Daoy (cell line): ENCODE results near the gene SLC25A25. TPM values are rescaled to one million over a fixed set of nuclear protein-coding genes. Genes with fewer than 3 reads are reported as not detected.

ENCODE experiments used
- DNase-seq: peaks from one replicate; pipeline ENCODE4 v3.0.0-alpha.2; 2015; ENCODE audit warnings: low read depth
- total RNA-seq: library from RNA; depleted of rRNA; stranded (reverse); fragments of >200 nt; shearing (Covaris generic); gene quantifications from 2 replicates; pipeline ENCODE4 v1.2.3, GENCODE V29; 2014; rRNA removed

Gene SLC25A25
- total RNA-seq, 1 experiment from 2014 or later, result 30.5 TPM

DNA sequence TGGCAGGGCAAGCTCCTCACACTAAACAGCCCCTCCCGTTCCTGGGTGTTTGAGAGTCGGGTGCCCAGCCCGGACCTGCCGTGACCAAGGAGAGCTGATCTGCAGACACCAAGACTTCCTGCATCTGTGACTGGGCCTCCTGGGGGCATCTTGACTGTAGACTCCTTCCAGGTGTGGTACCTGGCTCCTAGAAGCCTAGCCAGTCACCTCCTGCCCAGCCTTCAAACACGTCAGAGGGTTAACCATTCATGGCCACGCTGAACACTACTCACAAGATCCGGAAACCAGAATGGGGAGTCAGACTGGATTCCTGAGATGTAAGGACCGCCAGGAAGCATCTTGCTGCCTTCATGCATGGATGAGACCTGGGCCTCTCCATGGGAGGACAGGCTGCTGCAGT, 77.5 kb downstream of the SLC25A25 start:
- no peak for DNase-seq

DNA sequence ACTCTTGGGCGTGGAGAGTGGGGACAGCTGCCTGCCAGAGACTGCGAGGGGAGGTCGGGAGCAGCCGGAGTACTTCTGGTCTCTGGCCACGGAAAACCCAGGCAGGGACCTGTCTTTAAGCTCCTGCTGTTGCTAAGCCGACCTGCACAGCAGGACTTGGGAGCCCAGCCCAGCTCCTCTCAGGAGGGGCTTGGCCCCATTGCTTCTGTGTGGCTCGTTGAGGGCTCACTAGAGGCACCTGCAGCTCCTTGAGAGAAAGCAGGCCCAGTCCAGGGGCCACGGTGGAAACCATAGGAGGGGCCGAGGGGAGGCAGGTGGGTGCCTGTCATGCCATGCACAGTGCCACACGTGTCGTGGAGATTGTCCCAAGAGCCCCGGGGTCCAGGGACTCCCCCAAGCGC, 77.9 kb downstream of the SLC25A25 start:
- DNase-seq, result no peak

DNA sequence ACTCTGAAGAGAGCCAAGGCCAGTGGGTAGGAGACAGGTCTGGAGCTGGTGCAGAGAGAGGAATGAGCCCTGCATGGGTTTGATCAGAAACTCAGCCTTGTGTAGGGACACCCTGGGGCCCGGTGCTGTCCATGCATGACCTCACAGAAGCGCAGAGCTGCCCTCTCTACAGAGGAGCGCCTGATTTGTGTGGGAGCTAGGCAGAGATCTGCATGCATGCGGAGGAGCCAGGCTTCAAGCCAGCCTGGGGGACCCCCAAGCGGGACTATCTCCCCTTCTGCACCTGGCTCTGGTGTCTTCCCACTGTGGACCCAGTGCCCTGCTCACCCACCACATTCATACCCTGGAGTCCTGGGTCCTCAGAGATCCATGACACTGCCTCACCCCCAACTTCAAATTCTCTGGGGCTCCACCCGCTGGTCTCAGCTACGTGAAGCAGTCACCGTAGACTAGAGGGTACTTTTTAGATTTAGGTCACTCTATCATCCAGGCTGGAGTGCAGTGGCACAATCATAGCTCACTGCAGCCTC, 78.6 kb downstream of the SLC25A25 start:
- DNase-seq, result no peak

DNA sequence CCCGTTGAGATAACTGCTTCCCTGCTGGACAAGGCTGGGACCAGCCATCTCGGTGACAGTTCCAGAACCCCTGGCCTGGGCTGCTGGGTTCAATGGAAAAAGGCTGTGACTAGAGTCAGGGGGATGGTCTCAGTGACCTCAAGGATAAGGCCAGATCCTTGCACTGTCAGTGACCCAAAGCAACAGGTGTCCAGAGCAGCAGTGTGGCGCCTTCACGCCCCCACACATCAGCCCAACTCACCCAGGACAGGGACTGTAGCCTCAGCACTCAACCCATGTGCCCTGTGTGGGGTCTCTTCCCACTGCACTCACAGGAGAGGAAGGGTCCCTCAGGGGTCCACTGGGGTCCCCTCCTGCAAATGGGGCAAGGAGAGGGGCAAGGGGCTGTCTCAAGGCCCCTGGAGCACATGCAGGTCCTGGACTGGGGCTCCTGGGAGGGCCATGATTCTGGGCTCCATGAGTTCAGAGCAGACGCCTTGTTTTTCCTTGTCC, 80.5 kb downstream of the SLC25A25 start:
- DNase-seq, result no peak

DNA sequence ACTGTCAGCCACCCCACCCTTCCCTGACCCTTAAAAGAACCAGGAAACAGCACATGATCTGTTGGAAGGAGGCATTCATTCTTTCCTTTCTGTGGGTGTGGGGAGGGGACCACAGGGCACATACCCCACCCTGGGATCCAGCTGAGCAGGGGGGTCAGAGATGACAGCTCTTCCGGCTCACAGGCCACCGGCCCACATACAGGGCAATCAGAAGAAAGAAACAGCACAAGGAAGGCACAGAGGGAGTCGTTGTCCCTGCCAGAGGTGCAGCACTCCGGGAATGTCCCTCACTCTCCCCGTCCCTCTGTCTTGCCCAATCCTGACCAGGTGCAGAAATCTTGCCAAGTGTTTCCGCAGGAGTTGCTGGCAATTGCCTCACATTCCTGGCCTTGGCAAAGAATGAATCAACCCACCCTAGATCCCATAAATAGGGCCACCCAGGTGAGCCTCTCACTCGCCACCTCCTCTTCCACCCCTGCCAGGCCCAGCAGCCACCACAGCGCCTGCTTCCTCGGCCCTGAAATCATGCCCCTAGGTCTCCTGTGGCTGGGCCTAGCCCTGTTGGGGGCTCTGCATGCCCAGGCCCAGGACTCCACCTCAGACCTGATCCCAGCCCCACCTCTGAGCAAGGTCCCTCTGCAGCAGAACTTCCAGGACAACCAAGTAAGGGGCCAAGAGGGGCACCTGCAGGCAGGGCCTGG, 81.1 kb downstream of the SLC25A25 start, which contains the start of gene LCN2:
Gene LCN2, plus strand, starts transcription at position 453 of the 701 bp plus-strand sequence. Its CDS starts 73 bp downstream, at position 526.
- no peak for DNase-seq

DNA sequence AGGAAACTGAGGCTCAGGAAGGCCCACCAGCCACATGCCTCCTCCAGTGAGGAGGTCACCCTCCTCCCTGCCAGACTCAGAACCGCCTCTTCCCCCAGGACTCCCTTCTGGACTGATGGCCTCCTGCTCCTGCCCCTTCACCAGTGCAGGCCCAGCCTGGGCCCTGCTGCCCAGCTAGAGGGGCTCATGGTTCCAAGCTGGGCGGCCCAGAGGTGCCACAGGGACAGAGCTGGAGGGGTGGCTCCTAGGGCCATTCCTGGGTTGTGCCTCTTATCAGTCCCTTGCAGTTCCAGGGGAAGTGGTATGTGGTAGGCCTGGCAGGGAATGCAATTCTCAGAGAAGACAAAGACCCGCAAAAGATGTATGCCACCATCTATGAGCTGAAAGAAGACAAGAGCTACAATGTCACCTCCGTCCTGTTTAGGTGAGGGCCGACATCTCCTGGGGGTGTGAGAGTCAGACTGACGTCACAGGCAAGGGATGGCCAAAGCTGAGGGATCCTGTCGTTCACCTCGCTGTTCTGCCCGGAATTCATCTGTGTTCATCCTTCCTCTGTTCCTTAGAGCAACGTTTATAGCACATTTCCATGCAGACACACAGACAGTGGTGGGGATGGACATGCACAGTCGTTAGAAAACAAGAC, 82.0 kb downstream of the SLC25A25 start:
- DNase-seq, result no peak

DNA sequence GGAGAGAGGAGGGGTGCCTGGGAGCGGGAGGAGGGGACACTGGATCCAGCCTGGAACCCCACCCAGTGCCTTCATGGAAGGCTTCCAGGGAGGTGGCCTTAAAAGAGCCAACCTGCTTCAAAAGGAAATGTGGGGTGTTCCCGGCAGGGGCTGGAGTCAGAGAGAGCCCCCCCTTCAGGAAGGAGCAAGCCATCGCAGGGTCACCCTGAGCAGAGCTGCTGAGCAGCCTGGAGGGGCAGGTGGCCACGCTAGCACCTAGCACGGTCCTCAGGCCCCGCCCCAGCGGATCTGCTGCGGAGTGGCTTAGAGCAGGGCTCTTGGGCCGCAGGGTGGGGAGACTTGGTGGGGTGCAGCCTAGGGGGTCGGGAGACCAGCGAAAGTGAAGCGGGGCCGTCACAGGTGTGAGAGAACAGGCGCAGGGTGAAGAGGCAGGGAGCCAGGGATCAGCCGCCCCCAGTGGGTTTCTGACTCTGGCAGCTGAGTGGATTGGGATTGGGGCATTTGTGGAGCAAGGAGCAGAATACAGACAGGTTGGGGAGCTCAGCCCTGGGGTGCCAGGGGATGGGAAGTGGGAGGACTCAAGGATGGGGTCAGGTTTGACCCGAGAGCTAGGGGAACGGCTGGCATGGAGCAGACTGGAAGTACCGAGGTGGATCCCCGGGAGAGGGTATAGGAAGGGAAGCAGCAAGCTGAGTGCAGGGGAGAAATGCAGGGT, 82.7 kb downstream of the SLC25A25 start:
- peak; percentile 28 for DNase-seq

DNA sequence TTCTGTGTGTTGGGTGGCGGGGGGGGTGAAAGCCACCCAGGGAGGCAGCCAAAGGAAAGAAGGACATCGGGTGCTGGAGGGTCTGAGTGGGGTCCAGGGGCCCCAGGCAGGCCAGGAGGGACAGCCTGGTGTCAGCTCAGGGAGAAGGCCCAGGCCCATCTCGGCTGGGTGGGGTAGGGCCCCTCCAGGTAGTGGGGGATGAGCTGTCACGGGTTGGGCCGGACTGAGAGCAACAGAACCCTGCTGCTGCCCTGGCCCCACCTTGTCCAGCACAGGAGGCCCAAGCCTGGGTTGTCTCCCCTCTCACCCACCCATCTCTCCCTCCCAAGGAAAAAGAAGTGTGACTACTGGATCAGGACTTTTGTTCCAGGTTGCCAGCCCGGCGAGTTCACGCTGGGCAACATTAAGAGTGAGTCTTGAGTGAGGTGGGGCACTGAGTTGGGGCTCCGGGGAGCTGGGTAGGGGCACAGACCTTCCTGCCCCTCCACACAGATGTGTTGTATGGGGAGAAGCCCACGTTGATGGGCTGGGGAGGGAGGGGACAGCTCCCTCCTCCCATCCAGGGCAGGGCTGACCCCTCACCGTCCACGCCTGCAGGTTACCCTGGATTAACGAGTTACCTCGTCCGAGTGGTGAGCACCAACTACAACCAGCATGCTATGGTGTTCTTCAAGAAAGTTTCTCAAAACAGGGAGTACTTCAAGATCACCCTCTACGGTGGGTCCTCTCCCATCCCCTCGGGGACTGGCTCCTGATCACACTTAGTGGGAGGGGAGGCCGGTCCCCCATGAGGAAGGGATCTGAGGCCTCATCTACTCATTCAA, 83.5 kb downstream of the SLC25A25 start:
- DNase-seq, result peak; percentile 2

DNA sequence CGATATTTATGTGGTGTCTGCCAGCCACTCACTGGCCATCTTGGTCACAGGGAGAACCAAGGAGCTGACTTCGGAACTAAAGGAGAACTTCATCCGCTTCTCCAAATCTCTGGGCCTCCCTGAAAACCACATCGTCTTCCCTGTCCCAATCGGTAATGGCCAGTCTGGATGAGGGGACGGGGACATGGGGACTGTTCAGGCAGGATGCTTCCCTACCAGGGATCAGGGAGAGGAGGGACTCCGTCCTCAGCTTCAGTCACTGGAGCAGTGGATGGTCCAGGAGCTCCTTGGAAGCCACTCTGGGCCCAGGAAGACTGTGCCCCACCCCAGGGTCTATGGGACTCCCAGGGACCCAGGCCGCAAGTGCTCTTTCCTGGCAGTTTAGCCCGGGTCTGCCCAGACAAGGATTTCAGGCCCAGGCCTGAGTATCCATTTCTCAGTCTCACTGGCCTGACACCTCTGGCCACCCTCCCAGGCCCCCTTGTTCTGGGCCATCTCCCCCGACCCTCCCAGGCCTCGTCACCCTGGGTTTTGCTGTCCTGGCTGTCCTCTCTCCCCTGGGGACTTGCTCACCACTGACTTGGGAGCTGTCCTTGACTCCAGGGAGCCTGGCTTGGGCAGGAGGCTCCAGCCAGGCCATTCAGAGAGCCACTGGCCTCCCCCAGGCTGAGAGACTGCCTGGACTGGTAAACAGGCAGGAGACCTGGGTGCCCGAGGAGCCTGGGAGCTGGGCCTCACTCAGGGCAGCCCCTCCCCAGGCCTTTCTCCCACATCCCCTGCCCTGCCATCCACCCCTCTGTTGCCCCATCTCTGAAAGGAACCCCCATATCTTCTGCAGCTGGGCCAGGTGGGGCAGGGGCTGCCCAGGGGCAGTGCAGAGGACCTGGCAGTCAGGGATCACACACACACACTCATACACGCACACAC, 84.4 kb downstream of the SLC25A25 start:
- DNase-seq, result no peak

DNA sequence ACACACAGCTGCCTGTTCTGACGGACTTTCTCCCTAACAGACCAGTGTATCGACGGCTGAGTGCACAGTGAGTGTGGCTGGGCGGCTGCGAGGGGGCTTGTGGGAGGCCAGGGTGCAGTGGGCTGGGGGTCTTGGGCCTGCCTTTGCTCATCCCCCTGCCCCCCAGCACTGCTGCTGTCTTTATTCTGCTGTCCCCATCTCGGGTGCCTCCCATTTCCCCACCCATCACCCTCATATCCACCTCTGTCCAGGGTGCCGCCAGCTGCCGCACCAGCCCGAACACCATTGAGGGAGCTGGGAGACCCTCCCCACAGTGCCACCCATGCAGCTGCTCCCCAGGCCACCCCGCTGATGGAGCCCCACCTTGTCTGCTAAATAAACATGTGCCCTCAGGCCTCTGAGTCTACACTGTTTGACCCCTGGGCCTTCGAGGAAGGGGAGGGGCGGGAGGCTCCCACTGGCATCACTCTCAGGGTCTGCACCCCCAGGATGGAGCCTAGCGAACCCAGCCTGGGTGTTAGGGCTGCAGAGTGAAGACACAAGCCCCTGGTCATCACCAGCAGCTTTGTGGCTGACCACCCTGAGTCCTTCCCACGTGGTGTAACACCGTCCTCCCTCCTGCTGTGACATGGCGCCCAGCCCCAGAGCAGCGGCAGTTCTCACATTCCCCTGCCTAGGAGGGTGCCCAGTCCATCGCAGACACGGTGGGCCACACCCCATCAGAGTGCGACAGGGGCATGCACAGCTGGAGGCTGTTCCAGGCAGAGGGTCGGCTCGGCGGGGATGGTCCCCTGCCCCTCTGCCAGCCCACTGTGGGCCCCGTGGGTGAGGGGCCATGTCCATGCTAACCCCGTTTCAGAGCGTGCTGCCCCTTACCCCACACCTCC, 85.3 kb downstream of the SLC25A25 start:
- no peak for DNase-seq

DNA sequence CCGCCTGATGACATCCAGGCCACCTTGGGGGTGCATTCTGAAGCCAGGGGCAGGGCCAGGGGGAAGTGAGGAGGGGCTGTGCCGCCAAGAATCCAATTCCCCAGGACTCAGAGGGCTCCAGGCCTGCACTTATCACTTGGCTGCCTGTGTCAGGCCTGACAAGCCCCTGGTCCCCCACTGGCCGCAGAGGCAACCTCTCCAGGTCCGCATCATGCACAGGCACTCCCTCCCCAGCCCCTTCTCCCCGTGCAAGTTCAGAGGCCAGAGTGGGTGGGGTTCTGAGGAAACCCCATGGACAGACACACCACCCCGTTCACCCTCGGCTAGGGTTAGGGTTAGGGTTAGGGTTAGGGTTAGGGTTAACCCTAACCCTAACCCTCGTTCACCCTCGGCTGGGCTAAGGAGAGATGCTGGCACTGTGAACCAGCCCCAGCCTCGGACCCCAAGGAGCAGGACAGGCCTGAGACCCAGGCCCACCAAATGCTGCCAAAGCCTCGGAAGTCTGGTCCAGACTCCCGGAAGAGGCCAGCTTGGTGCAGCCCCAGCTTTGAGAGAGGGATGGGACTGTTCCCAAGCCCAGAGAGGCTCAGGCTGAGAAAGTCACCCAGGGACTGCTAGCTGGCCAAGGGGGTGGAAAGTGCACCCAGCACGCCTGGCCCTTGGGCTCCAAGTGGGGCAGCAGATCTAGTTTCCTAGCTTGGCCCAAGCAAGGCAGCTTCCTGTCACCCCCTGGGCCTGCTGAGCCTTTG, 86.1 kb downstream of the SLC25A25 start:
- no peak for DNase-seq

DNA sequence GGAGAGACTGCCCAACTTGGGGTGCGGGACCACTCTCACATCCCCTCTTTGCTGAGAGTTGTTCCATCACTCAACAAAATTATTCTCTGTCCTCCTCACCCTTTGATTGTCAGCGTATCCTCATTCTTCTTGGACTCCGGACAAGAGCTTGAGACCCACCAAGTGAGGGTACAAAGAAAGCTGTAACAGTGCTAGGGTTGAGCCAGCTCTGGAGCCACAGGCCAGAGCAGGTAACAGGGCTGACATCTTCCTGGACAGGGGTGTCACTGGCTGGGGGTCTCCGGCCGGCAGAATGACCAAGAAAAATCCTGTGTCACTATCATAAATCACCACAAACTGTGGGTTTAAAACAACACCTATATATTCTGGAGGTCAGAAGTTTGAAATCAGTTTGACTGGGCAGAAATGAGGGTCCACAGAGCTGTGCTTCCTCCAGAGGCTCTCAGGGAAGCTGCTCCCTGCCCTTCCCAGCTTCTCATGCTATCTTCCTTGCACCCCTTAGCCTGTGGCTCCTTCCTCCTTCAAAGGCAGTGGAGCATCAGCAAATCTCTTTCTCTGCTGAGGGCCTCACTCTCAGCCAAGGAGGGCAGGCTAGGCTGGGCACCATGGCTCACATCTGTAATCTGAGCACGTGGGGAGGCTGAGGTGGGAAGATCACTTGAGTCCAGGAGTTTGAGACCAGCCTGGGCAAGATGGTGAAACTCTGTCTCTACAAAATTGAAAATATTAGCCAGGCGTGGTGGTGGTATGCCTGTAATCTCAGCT, 87.9 kb downstream of the SLC25A25 start:
- DNase-seq, result no peak

Other genes starting within 250 kb of the SLC25A25 start
- gene ENG, start 213.6 kb upstream of the SLC25A25 start, total RNA-seq, result 2.6 and 4.1 TPM in 2 replicates
- 37.5 and 73.4 TPM in 2 replicates for gene AK1, start 190.6 kb upstream of the SLC25A25 start, total RNA-seq
- gene ST6GALNAC6, start 168.6 kb upstream of the SLC25A25 start, total RNA-seq, result 11.3 and 12.7 TPM in 2 replicates
- 29.1 and 78.4 TPM in 2 replicates for gene ST6GALNAC4, start 151.2 kb upstream of the SLC25A25 start, total RNA-seq
- 0.18 and 0.51 TPM in 2 replicates for gene PIP5KL1, start 137.5 kb upstream of the SLC25A25 start, total RNA-seq
- gene DPM2, start 130.4 kb upstream of the SLC25A25 start, total RNA-seq, result 51.9 and 56.2 TPM in 2 replicates
- 2.9 and 6.3 TPM in 2 replicates for gene EEIG1, start 87.2 kb upstream of the SLC25A25 start, total RNA-seq
- gene NAIF1, start 912 bp upstream of the SLC25A25 start, total RNA-seq, result 19.4 and 25.5 TPM in 2 replicates
- gene PTGES2, start 59.5 kb downstream of the SLC25A25 start, total RNA-seq, result 109 and 136 TPM in 2 replicates
- not detected in 2 replicates for gene LCN2, start 81.2 kb downstream of the SLC25A25 start, total RNA-seq
- gene BBLN, start 92.0 kb downstream of the SLC25A25 start, total RNA-seq, result 121 and 122 TPM in 2 replicates
- 35.8 and 36.2 TPM in 2 replicates for gene CIZ1, start 123.3 kb downstream of the SLC25A25 start, total RNA-seq
- 8.5 and 12.3 TPM in 2 replicates for gene DNM1, start 135.1 kb downstream of the SLC25A25 start, total RNA-seq
- gene GOLGA2, start 207.8 kb downstream of the SLC25A25 start, total RNA-seq, result 76.5 and 85.5 TPM in 2 replicates
- 72.8 and 93.9 TPM in 2 replicates for gene SWI5, start 208.0 kb downstream of the SLC25A25 start, total RNA-seq